PC-9 (cell line): ENCODE results near the gene FADS3. TPM values are rescaled to one million over a fixed set of nuclear protein-coding genes. Genes with fewer than 3 reads are reported as not detected.

Source experiments
- BruUV-seq: library from RNA; stranded (reverse); fragments of 400-500 nt; replicated peaks from 2 replicates; lab custom pipeline; 2021; lab: Mats Ljungman, UMichigan
- CTCF ChIA-PET: fragments of 300-600 bp; sonication (Branson Sonifier 250); formaldehyde crosslinking; loops from one replicate; lab custom pipeline; 2022; ENCODE audit warnings: antibody characterized with exemption; lab: Charles Lee
- POLR2A ChIA-PET: fragments of 300-600 bp; sonication (Branson Sonifier 250); formaldehyde crosslinking; loops from one replicate; lab custom pipeline; 2022; ENCODE audit warnings: antibody characterized with exemption; ENCODE audit not compliant: unreplicated experiment; lab: Charles Lee
- DNase-seq, 2 experiments: peaks; one replicate each; pipeline versions ENCODE4 v3.0.0 to v3.0.0-alpha.2; 2015 to 2022; ENCODE audit warnings: mixed read lengths in 1 of 2
- H2AFZ ChIP-seq: fragments of 200-600 bp; sonication (generic); 2 replicates; pipeline ENCODE4 v1.8.1; 2017; ENCODE audit warnings: antibody characterized with exemption
- H3F3A ChIP-seq: fragments of 200-600 bp; sonication (generic); 2 replicates; pipeline ENCODE4 v1.8.1; 2017; ENCODE audit warnings: antibody characterized with exemption, mild to moderate bottlenecking, low read depth; ENCODE audit not compliant: insufficient read depth
- H3K27ac ChIP-seq: fragments of 200-600 bp; sonication (generic); 2 replicates; pipeline ENCODE4 v1.6.1; 2016; ENCODE audit warnings: mixed run types
- H3K27me3 ChIP-seq: fragments of 200-600 bp; sonication (generic); 2 replicates; pipeline ENCODE4 v1.6.1; 2016; ENCODE audit warnings: low read depth, mixed run types; ENCODE audit not compliant: insufficient read depth
- H3K36me3 ChIP-seq: fragments of 200-600 bp; sonication (generic); 2 replicates; pipeline ENCODE4 v1.6.1; 2016; ENCODE audit warnings: low read depth, mixed run types
- H3K4me1 ChIP-seq: fragments of 200-600 bp; sonication (generic); replicated peaks from 2 replicates; pipeline ENCODE4 v1.6.1; 2016; ENCODE audit warnings: mixed run types; ENCODE audit not compliant: insufficient read depth
- H3K4me2 ChIP-seq: fragments of 200-600 bp; sonication (generic); 2 replicates; pipeline ENCODE4 v1.6.1; 2017; ENCODE audit warnings: mixed run types
- H3K4me3 ChIP-seq: fragments of 200-600 bp; sonication (generic); 2 replicates; pipeline ENCODE4 v1.6.1; 2016; ENCODE audit warnings: mixed run types
- H3K79me2 ChIP-seq: fragments of 200-600 bp; sonication (generic); 2 replicates; pipeline ENCODE4 v1.6.1; 2017; ENCODE audit warnings: low read depth, mixed run types
- H3K9me2 ChIP-seq: fragments of 200-600 bp; sonication (generic); 2 replicates; pipeline ENCODE4 v1.8.1; 2017; ENCODE audit warnings: mild to moderate bottlenecking; ENCODE audit not compliant: insufficient read depth
- H3K9me3 ChIP-seq: fragments of 200-600 bp; sonication (generic); 2 replicates; pipeline ENCODE4 v1.8.1; 2016; ENCODE audit warnings: low read depth; ENCODE audit not compliant: insufficient read depth
- H4K20me1 ChIP-seq: fragments of 200-600 bp; sonication (generic); 2 replicates; pipeline ENCODE4 v1.8.1; 2017; ENCODE audit not compliant: insufficient read depth
- CTCF ChIP-seq: fragments of 200-600 bp; sonication (generic); conservative IDR thresholded peaks from 2 replicates; pipeline ENCODE4 v1.6.1; 2017; ENCODE audit warnings: mixed run types, antibody characterized with exemption, mild to moderate bottlenecking, moderate library complexity
- EZH2 ChIP-seq: fragments of 200-600 bp; sonication (generic); IDR thresholded peaks from 2 replicates; pipeline ENCODE4 v1.8.0; 2017; ENCODE audit warnings: antibody characterized with exemption, low read depth
- intact Hi-C: fragments of 100-400 bp; cut with micrococcal nuclease; formaldehyde crosslinking; loops from one replicate; pipeline ENCODE4 v1.10.0; 2022; ENCODE audit not compliant: unreplicated experiment
- total RNA-seq: library from RNA; stranded (reverse); gene quantifications from 2 replicates; pipeline ENCODE4 v1.2.3, GENCODE V29; 2021

The FADS3 gene
- total RNA-seq, 1 experiment from 2014 or later: 75.5 TPM

DNA sequence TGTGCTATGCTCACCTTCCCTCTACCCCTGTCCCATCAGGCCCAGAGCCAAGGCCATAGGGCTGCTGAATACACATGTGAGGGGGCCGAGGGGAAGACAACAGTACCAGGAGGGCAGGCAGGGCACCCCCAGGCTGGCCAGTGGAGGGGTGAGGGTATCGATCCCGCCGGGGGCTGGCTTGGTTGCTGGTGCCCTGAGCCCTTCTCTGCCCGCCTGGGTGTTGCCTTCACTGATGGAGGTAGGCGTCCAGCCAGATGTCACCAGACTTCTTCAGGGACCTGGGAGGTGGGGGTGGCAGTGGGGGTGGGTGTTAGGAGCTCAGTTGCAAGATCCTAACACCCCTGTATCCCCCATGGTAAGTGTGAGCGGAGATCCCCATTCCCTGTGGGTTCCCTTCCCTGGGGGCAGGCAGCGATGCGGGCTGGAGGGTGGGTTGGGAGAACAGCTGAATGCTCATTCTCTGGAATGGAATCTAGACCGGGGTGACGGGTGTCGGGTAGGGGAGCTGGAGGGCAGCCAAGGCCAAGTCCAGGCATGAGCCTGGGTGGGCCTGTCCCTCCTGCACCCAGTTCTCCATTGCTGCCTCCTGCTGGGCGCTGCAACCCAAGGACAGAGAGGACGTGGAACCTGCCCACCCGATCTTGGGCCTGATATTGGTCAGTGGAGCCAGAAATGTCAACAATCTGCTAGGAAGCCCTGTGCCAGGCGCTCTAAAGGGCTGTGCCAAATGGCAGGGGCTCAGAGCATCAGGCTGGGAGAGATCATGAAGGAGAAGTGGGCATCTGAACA is 17.6 kb downstream of the FADS3 start:
- intact Hi-C loops: loop anchor here (5.0 kb wide), 1 partner anchor 504 kb away; no protein-coding TSS in a partner anchor
- Histone ChIP-seq H3F3A (no peaks in the 10 kb centered on the region), H3K4me3 (no peak overlapping the region), H3K79me2 (no peaks in the 10 kb centered on the region), H3K9me2 (no peaks in the 10 kb centered on the region), H3K27ac (no peak overlapping the region), H3K4me2 (no peak overlapping the region), H3K27me3 (no peaks in the 10 kb centered on the region), H4K20me1 (no peaks in the 10 kb centered on the region), H3K4me1 (0 out of 2 replicates have a peak, but pooled peaks cover 3% of the 10 kb centered on the region), H3K36me3 (no peaks in the 10 kb centered on the region), H2AFZ (no peak overlapping the region), H3K9me3 (no peaks in the 10 kb centered on the region)
- ChIA-PET POLR2A (no interaction called here), CTCF (interaction anchor here (1.0 to 2.1 kb wide), 2 partner anchors 208 to 234 kb away, joined by 4 to 8 read pairs; no protein-coding TSS in a partner anchor)
- BruUV-seq: no TSS peak
- no peak for TF ChIP-seq EZH2
- TF ChIP-seq CTCF: no peak
- no peak for DNase-seq

DNA sequence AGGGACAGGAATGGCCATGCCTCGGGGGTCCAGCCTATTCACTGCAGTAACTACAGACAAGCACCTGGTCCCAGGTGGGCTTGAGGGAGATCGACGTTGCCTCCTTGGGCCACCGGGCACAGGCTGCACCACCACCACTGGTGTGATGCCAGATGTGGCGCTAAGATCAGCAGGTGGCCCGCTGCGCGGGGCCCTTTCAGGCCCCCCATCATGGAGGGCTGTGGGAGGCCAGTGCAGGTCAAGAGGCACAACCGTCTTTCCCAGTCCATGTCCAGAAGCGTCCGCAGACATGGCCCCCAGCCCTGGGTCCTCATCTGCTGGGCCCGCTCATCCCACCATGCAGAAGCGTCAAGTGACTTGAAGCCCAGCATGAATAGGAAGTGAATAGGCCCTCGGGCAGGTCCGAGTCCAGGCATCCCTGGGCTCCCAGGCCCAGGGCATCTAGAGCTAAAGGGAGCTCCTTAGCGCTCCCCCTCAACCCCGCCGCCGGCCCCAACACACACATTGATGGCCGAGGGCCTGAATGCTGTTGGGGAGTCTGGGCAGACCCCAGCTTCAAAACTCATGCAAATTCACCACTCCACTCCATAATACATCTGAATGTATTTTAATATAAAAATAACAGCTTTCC is 18.3 kb downstream of the FADS3 start:
- no peak for DNase-seq
- Histone ChIP-seq H3K27me3 (no peaks in the 10 kb centered on the region), H3K36me3 (no peaks in the 10 kb centered on the region), H3K9me2 (no peaks in the 10 kb centered on the region), H3F3A (no peaks in the 10 kb centered on the region), H3K4me2 (no peak overlapping the region), H3K9me3 (no peaks in the 10 kb centered on the region), H3K79me2 (no peaks in the 10 kb centered on the region), H4K20me1 (no peaks in the 10 kb centered on the region), H3K27ac (no peak overlapping the region), H2AFZ (no peak overlapping the region), H3K4me1 (0 out of 2 replicates have a peak, but pooled peaks cover 3% of the 10 kb centered on the region), H3K4me3 (no peak overlapping the region)
- ChIA-PET CTCF (interaction anchor here (2.1 kb wide), 1 partner anchor 235 kb away, joined by 8 read pairs; no protein-coding TSS in a partner anchor), POLR2A (no interaction called here)
- no TSS peak for BruUV-seq
- intact Hi-C loops: loop anchor here (5.0 kb wide), 1 partner anchor 504 kb away; no protein-coding TSS in a partner anchor
- TF ChIP-seq EZH2 (no peak), CTCF (no peak)

GRCh38 chr11:61871158-61871597 is 20.2 kb downstream of the FADS3 start:
- 0 out of 2 replicates have a peak, but pooled peaks cover 3% of the 10 kb centered on the region for H3K4me1 ChIP-seq
- BruUV-seq: no TSS peak
- no peaks in the 10 kb centered on the region for H3K9me3 ChIP-seq
- peak overlapping the region; percentile 62 for H3K4me2 ChIP-seq
- H3K27ac ChIP-seq: no peak overlapping the region
- no peaks in the 10 kb centered on the region for H3F3A ChIP-seq
- H4K20me1 ChIP-seq: no peaks in the 10 kb centered on the region
- intact Hi-C loops: loop anchor here (1.0 to 5.0 kb wide), 8 partner anchors 18 to 506 kb away; no protein-coding TSS in a partner anchor
- no peak overlapping the region; the same call in 1 of the 2 replicates for H2AFZ ChIP-seq
- no peaks in the 10 kb centered on the region for H3K9me2 ChIP-seq
- CTCF ChIA-PET: interaction anchor here (1.1 to 2.4 kb wide), 6 partner anchors 27 to 237 kb away, joined by 4 to 22 read pairs (median 6); no protein-coding TSS in a partner anchor
- no peak overlapping the region for H3K4me3 ChIP-seq
- no peaks in the 10 kb centered on the region for H3K79me2 ChIP-seq
- DNase-seq: peak; percentile 65 to 89
- no peaks in the 10 kb centered on the region for H3K36me3 ChIP-seq
- H3K27me3 ChIP-seq: no peaks in the 10 kb centered on the region
- TF ChIP-seq EZH2 (no peak), CTCF (peak; percentile 97)
- POLR2A ChIA-PET: interaction anchor here (0.6 to 0.7 kb wide), 4 partner anchors 13 to 174 kb away, joined by 3 to 4 read pairs (median 4); no protein-coding TSS in a partner anchor
